IMR-90 (cell line): ENCODE measurements around the gene LRFN4. TPM values are rescaled to one million over a fixed set of nuclear protein-coding genes. Genes with fewer than 3 reads are reported as not detected.

Source experiments
- ATAC-seq: fragments of 200-7000 bp; cut with Tn5 transposase; 2 replicates; pipeline ENCODE4 v1.9.1; 2020; ENCODE audit warnings: low read depth, mild to moderate bottlenecking, moderate library complexity
- BruUV-seq: library from RNA; stranded (reverse); fragments of 400-500 nt; replicated peaks from 2 replicates; lab custom pipeline; 2021; lab: Mats Ljungman, UMichigan
- CTCF ChIA-PET: fragments of 300-600 bp; formaldehyde crosslinking; extraction: SDS; loops from one replicate; lab custom pipeline; 2021; ENCODE audit warnings: antibody characterized with exemption; lab: Yijun Ruan, JAX
- POLR2A ChIA-PET: fragments of 300-600 bp; sonication (Branson Sonifier 250); formaldehyde crosslinking; loops from one replicate; lab custom pipeline; 2022; ENCODE audit warnings: antibody characterized with exemption; ENCODE audit not compliant: unreplicated experiment; lab: Charles Lee
- DNase-seq: peaks from one replicate; pipeline ENCODE4 v3.0.0; 2013
- H2AFZ ChIP-seq: replicated peaks from 2 replicates; pipeline ENCODE3; 2013; ENCODE audit warnings: low read length, mild to moderate bottlenecking; ENCODE audit not compliant: poor library complexity
- H2AK5ac ChIP-seq: 2 replicates; pipeline ENCODE4 v1.6.1; 2013; ENCODE audit warnings: low read depth, low read length, inconsistent platforms
- H2AK9ac ChIP-seq: replicated peaks from 2 replicates; pipeline ENCODE3; 2013; ENCODE audit warnings: mild to moderate bottlenecking, low read depth, low read length, moderate library complexity; ENCODE audit not compliant: poor library complexity
- H2BK120ac ChIP-seq: 2 replicates; pipeline ENCODE4 v1.6.1; 2013; ENCODE audit warnings: low read depth, low read length, inconsistent platforms
- H2BK15ac ChIP-seq: 3 replicates; pipeline ENCODE4 v1.6.1; 2013; ENCODE audit warnings: low read depth, low read length, inconsistent platforms
- H2BK20ac ChIP-seq: 2 replicates; pipeline ENCODE4 v1.6.1; 2013; ENCODE audit warnings: low read depth, mild to moderate bottlenecking, inconsistent platforms, low read length, moderate library complexity
- H2BK5ac ChIP-seq: 2 replicates; pipeline ENCODE4 v1.6.1; 2013; ENCODE audit warnings: mild to moderate bottlenecking, low read depth, low read length, inconsistent platforms; ENCODE audit not compliant: poor library complexity, severe bottlenecking
- H3K14ac ChIP-seq: replicated peaks from 2 replicates; pipeline ENCODE4 v1.6.1; 2013; ENCODE audit warnings: low read depth, low read length, inconsistent platforms
- H3K18ac ChIP-seq: 2 replicates; pipeline ENCODE4 v1.6.1; 2013; ENCODE audit warnings: low read depth, low read length, control low read depth
- H3K23ac ChIP-seq: 2 replicates; pipeline ENCODE4 v1.6.1; 2013; ENCODE audit warnings: low read depth, low read length, inconsistent platforms
- H3K27ac ChIP-seq: 2 replicates; pipeline ENCODE4 v1.5.1; 2013; ENCODE audit warnings: mild to moderate bottlenecking, control low read depth, low read length; ENCODE audit not compliant: insufficient read depth
- H3K27me3 ChIP-seq: 2 replicates; pipeline ENCODE4 v1.6.1; 2013; ENCODE audit warnings: low read length; ENCODE audit not compliant: control insufficient read depth, insufficient read depth
- H3K36me3 ChIP-seq: 2 replicates; pipeline ENCODE4 v1.6.1; 2013; ENCODE audit warnings: low read length, mixed read lengths; ENCODE audit not compliant: control insufficient read depth, insufficient read depth
- H3K4ac ChIP-seq: 2 replicates; pipeline ENCODE4 v1.6.1; 2013; ENCODE audit warnings: low read depth, low read length, inconsistent platforms
- H3K4me1 ChIP-seq: 2 replicates; pipeline ENCODE4 v1.6.1; 2013; ENCODE audit warnings: low read length, mixed read lengths; ENCODE audit not compliant: control insufficient read depth, insufficient read depth
- H3K4me2 ChIP-seq: 2 replicates; pipeline ENCODE4 v1.6.1; 2013; ENCODE audit warnings: low read depth, mild to moderate bottlenecking, control low read depth, low read length, moderate library complexity
- H3K4me3 ChIP-seq: 2 replicates; pipeline ENCODE4 v1.5.1; 2013; ENCODE audit warnings: low read depth, mild to moderate bottlenecking, control low read depth, low read length, moderate library complexity; ENCODE audit not compliant: insufficient read depth
- H3K56ac ChIP-seq: 2 replicates; pipeline ENCODE4 v1.6.1; 2013; ENCODE audit warnings: low read length, inconsistent platforms; ENCODE audit not compliant: insufficient read depth; ENCODE audit errors: extremely low read depth
- H3K79me1 ChIP-seq, 2 experiments: 2 replicates each; pipeline ENCODE4 v1.6.1; 2013; ENCODE audit warnings: low read length in 2 of 2, inconsistent platforms in 1 of 2, low read depth in 1 of 2
- H3K9ac ChIP-seq: 2 replicates; pipeline ENCODE4 v1.6.1; 2013; ENCODE audit warnings: low read depth, low read length, control low read depth
- H3K9me1 ChIP-seq: 2 replicates; pipeline ENCODE4 v1.6.1; 2013; ENCODE audit warnings: low read length, inconsistent platforms; ENCODE audit not compliant: insufficient read depth
- H3K9me3 ChIP-seq: 2 replicates; pipeline ENCODE4 v1.6.1; 2013; ENCODE audit warnings: low read length; ENCODE audit not compliant: control insufficient read depth, insufficient read depth
- H4K20me1 ChIP-seq: 2 replicates; pipeline ENCODE4 v1.6.1; 2013; ENCODE audit warnings: low read length, inconsistent platforms; ENCODE audit not compliant: insufficient read depth
- H4K5ac ChIP-seq: 2 replicates; pipeline ENCODE4 v1.6.1; 2013; ENCODE audit warnings: mild to moderate bottlenecking, low read depth, low read length, control low read depth
- H4K8ac ChIP-seq, 2 experiments: 2 replicates each; pipeline ENCODE4 v1.6.1; 2013; ENCODE audit warnings: low read depth in 2 of 2, low read length in 2 of 2, control low read depth in 1 of 2, inconsistent platforms in 1 of 2
- H4K91ac ChIP-seq: 2 replicates; pipeline ENCODE4 v1.6.1; 2013; ENCODE audit warnings: low read depth, low read length, inconsistent platforms; ENCODE audit not compliant: insufficient read depth
- BHLHE40 ChIP-seq: fragments of 150-350 bp; IDR thresholded peaks from 2 replicates; pipeline ENCODE4 v1.6.1; 2016; ENCODE audit warnings: mild to moderate bottlenecking, low read depth, low read length
- CTCF ChIP-seq: conservative IDR thresholded peaks from 2 replicates; pipeline ENCODE4 v1.5.1; 2012; ENCODE audit warnings: mild to moderate bottlenecking, low read depth, low read length, improper control_type of control experiment
- FOS ChIP-seq: fragments of 150-350 bp; IDR thresholded peaks from 2 replicates; pipeline ENCODE4 v1.6.1; 2016; ENCODE audit warnings: low read depth, low read length
- MAZ ChIP-seq: IDR thresholded peaks from 2 replicates; pipeline ENCODE4 v1.6.1; 2012; ENCODE audit warnings: low read depth, mild to moderate bottlenecking, low read length, improper control_type of control experiment, moderate library complexity, borderline replicate concordance
- NFE2L2 ChIP-seq: fragments of 150-350 bp; IDR thresholded peaks from 2 replicates; pipeline ENCODE4 v1.6.1; 2016; ENCODE audit warnings: low read depth, mild to moderate bottlenecking, low read length
- WGBS, 2 experiments: methylation state at CpG; one replicate each; pipeline versions ENCODE4 v1.1.5 to v1.1.7; 2013; ENCODE audit warnings: missing lambda C conversion rate in 2 of 2; ENCODE audit not compliant: insufficient read length in 1 of 2; ENCODE audit errors: extremely low coverage in 2 of 2; 5-methylcytosine and 5-hydroxymethylcytosine counted together
- dilution Hi-C: fragments of 300-500 bp; cut with HindIII; formaldehyde crosslinking; loops from one replicate; pipeline ENCODE4 v1.14.3; 2018; ENCODE audit warnings: low sequenced_read_pairs; ENCODE audit not compliant: unreplicated experiment
- in situ Hi-C: fragments of 300-500 bp; cut with MboI; formaldehyde crosslinking; loops from 3 replicates; pipeline ENCODE4 v1.14.3; 2019; ENCODE audit warnings: low sequenced_read_pairs, inconsistent platforms, mixed read lengths
- intact Hi-C: fragments of 100-400 bp; cut with micrococcal nuclease; formaldehyde crosslinking; loops from 2 replicates; pipeline ENCODE4 v1.10.0; 2022
- polyA plus RNA-seq, 3 experiments: library from polyadenylated mRNA; depleted of rRNA; stranded (reverse); fragments of >200 nt; gene quantifications; 2 replicates each; pipeline ENCODE4 v1.2.3, GENCODE V29; 2012; ENCODE audit warnings: low replicate concordance in 1 of 3
- total RNA-seq: library from RNA; depleted of rRNA; stranded (reverse); fragments of >200 nt; gene quantifications from 2 replicates; pipeline ENCODE4 v1.2.3, GENCODE V29; 2012

Gene LRFN4
- total and polyA plus RNA-seq, 2 of the 4 experiments (the other 2 are of a cell fraction) = 6.1 to 18.9 TPM

- ATAC-seq (no peak), DNase-seq (no peak)
- Histone ChIP-seq H3K9ac (no peak overlapping the region), H2AK9ac (no peak overlapping the region), H3K9me1 (no peaks in the 10 kb centered on the region; the same call in 1 of the 2 replicates), H4K91ac (no peak overlapping the region), H4K20me1 (no peaks in the 10 kb centered on the region), H3K9me3 (no peaks in the 10 kb centered on the region), H2BK20ac (no peak overlapping the region), H4K8ac (no peak overlapping the region), H3K79me1 (no peaks in the 10 kb centered on the region), H3K4me3 (no peak overlapping the region), H2AK5ac (no peak overlapping the region), H3K14ac (no peak overlapping the region), H2BK120ac (no peak overlapping the region), H3K4me2 (no peak overlapping the region), H3K4me1 (peaks cover 2% of the 10 kb centered on the region; the same call in 1 of the 2 replicates), H2BK15ac (no peak overlapping the region), H3K18ac (no peak overlapping the region), H3K27me3 (no peaks in the 10 kb centered on the region), H2BK5ac (no peak overlapping the region), H3K56ac (no peak overlapping the region), H2AFZ (no peak overlapping the region), H3K36me3 (peaks cover 40% of the 10 kb centered on the region; the same call in 1 of the 2 replicates), H3K27ac (no peak overlapping the region), H3K4ac (no peak overlapping the region), H3K23ac (no peak overlapping the region), H4K5ac (no peak overlapping the region)
- TF ChIP-seq NFE2L2 = no peak
- TF ChIP-seq MAZ = no peak
- TF ChIP-seq FOS = no peak
- no peak for TF ChIP-seq CTCF
- TF ChIP-seq BHLHE40 = no peak
- ChIA-PET POLR2A (no interaction called here), CTCF (no interaction called here)
- 95% methylated on average over 10 of the region's 39 CpGs; no CpG with 5 or more reads in 1 of the 2 experiments for WGBS, 2 experiments
- dilution Hi-C loops = no loop called here
- BruUV-seq = no TSS peak
- in situ Hi-C loops = no loop called here
- intact Hi-C loops = no loop called here
Measured at GRCh38 chr11:66870616-66871520, 14.0 kb downstream of the LRFN4 start.
